SU-DHL-6 (cell line): ENCODE measurements around the gene HLA-C.

Experiments
- EZH2phosphoT487 ChIP-seq: fragments of 200-600 bp; sonication (generic), shearing (Covaris generic); conservative IDR thresholded peaks from 2 replicates; pipeline ENCODE4 v1.6.1; 2018; ENCODE audit warnings: mild to moderate bottlenecking, antibody characterized with exemption, low read length, moderate library complexity, mixed read lengths
- TF ChIP-seq, protein P1 (sequence below): fragments of 200-600 bp; sonication (generic); IDR thresholded peaks from one replicate; pipeline ENCODE4 v1.5.1; 2017; ENCODE audit warnings: antibody characterized with exemption, mild to moderate bottlenecking, low read length, moderate library complexity; ENCODE audit not compliant: insufficient read depth, poor library complexity, severe bottlenecking

DNA sequence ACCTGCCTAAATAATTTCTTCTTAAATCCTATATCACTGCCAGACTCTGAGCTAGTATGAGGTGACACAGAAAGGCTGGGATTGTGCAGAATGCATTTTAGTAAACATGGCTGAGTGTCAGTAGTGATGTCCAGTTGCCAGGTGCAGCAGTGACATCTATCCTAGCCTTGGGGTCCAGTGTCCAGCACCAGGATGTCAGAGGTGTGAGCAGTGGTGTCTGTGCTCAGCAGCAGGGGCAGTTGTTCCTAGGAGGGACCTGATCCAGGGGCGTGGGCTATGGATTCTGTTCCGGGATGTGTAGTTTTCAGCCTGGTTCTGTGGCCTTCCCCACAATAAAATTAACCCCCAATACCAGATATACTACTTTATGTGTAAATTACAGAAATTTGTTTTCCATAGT lies 6.0 kb downstream of the HLA-C start:
- TF ChIP-seq, protein P1, sequence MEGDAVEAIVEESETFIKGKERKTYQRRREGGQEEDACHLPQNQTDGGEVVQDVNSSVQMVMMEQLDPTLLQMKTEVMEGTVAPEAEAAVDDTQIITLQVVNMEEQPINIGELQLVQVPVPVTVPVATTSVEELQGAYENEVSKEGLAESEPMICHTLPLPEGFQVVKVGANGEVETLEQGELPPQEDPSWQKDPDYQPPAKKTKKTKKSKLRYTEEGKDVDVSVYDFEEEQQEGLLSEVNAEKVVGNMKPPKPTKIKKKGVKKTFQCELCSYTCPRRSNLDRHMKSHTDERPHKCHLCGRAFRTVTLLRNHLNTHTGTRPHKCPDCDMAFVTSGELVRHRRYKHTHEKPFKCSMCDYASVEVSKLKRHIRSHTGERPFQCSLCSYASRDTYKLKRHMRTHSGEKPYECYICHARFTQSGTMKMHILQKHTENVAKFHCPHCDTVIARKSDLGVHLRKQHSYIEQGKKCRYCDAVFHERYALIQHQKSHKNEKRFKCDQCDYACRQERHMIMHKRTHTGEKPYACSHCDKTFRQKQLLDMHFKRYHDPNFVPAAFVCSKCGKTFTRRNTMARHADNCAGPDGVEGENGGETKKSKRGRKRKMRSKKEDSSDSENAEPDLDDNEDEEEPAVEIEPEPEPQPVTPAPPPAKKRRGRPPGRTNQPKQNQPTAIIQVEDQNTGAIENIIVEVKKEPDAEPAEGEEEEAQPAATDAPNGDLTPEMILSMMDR: no peak
- no peak for TF ChIP-seq EZH2phosphoT487
